Dendritic cell treated with granulocyte-macrophage colony-stimulating factor and Interleukin-4, amounts not matched to agents 40 ng/mL and 50 ng/mL, for 4 days (primary cell): Measurements from ENCODE around the gene MBNL1.
"Not testable (repeated sequence)": the region's sequence is repeated elsewhere in the genome, so short reads cannot be mapped to it uniquely, and the experiment has no call there.

Experiments used
- H3K27ac Mint-ChIP-seq: one replicate; pipeline ENCODE4 v1.8.0; 2022; ENCODE audit warnings: mild to moderate bottlenecking, mixed read lengths
- H3K27me3 Mint-ChIP-seq: one replicate; pipeline ENCODE4 v1.8.0; 2022; ENCODE audit warnings: mild to moderate bottlenecking, mixed read lengths
- H3K36me3 Mint-ChIP-seq: one replicate; pipeline ENCODE4 v1.8.0; 2022; ENCODE audit warnings: low read depth, mixed read lengths
- H3K4me1 Mint-ChIP-seq: one replicate; pipeline ENCODE4 v1.8.0; 2022; ENCODE audit warnings: low read depth, mixed read lengths
- H3K4me3 Mint-ChIP-seq: one replicate; pipeline ENCODE4 v1.8.0; 2022; ENCODE audit warnings: mild to moderate bottlenecking, moderate library complexity, mixed read lengths
- H3K9me3 Mint-ChIP-seq: one replicate; pipeline ENCODE4 v1.8.0; 2022; ENCODE audit warnings: mixed read lengths
- intact Hi-C: fragments of 100-400 bp; cut with micrococcal nuclease; formaldehyde crosslinking; loops from one replicate; pipeline ENCODE4 v1.15.0; 2022

The MBNL1 gene

DNA sequence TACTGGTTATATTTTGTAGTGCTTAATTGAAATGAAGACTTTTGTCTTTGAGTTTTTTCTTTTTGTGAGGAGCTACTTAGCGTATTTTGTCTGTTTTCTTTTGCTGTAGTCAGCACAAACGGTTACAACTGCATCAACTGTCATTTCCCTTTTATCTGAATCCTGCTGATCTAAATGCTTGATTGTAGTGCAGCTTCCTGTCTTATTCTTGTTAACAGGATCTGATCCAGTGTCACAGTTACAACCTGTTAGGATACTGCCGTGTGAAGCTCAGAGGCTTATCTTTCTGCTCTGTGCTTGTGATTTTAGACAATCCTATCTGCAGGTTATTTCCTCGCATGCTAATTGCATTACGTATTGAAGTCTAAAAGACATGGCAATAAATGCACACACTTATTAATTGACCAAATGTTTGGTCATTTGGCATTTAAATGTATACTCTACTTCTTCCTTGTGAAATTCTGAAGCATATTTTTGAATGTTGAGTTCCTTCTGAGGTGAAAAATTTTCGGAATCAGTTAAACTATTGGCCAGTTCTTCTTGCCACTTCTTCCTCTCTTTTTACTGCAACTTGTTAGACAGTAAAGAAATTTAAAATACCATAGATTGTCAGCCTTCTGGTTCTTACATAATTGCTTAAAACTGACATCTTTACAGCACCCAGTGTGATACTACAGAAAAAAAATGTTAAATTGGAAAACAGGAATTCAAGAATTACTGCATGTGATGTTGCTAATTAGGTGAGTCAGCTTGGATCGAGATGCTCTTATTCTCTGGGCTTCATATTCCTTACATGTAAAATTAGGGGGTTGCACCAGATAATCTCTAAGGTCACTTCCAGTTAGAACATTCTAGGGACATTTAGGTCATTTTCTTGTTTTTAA, 168.2 kb downstream of the MBNL1 start:
- intact Hi-C loops: no loop called here
- Mint-ChIP-seq H3K4me3 (no peak overlapping the region), H3K9me3 (no peaks in the 10 kb centered on the region), H3K27ac (peak overlapping the region; percentile 41), H3K4me1 (peaks cover 25% of the 10 kb centered on the region), H3K27me3 (no peaks in the 10 kb centered on the region), H3K36me3 (peaks cover 51% of the 10 kb centered on the region)

DNA sequence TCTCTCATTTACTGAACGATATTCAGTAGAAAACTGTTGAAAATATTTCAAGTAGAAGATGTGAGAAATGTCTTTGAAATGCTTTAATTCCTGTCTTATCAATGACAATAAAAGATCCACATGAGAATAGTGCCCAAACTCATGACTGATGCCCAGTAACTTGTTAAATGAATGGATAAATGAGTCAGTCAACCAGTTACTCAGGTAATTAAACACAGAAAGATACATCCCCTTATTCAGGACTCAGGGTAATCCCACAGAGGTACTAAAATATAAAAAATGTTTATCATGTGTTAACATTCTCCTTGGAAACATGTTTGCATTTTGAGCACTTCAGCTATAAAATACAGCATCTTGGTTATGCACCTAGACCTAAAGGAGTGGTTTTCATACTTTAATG, 169.5 kb downstream of the MBNL1 start:
- Mint-ChIP-seq H3K9me3 (no peaks in the 10 kb centered on the region), H3K4me3 (no peak overlapping the region), H3K36me3 (peaks cover 39% of the 10 kb centered on the region), H3K27ac (no peak overlapping the region), H3K27me3 (no peaks in the 10 kb centered on the region), H3K4me1 (peaks cover 25% of the 10 kb centered on the region)
- intact Hi-C loops: no loop called here

DNA sequence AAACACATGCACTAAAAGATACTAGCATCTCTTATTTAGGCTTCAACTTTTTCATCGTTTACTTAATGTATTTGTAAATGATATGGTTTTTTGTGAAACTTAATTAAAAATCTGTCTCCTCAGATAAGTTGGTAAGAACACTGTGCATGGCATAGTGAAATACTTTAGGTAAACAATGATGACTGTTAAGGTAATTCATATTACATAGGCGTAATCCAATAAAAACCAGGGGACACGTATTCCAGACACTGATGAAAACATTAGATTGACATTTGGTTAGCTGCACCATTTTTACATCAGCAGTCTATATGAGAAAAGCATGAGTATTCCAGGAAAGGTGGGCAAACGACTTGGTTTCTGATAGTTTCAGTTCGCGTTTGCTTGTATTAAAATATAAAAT, 170.0 kb downstream of the MBNL1 start:
- no peak overlapping the region for H3K27ac Mint-ChIP-seq
- peaks cover 25% of the 10 kb centered on the region for H3K4me1 Mint-ChIP-seq
- intact Hi-C loops: no loop called here

DNA sequence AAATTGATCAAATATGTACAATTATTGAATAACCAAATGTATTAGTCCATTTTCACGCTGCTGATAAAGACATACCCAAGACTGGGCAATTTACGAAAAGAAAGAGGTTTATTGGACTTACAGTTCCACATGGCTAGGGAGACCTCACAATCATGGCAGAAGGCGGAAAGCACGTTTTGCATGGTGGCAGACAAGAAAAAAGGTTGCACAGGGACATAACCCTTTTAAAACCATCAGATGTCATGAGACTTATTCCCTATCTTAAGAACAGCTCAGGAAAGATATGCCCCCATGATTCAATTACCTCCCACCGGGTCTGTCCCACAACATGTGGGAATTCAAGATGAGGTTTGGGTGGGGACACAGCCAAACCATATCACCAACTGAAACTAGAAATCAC, 171.5 kb downstream of the MBNL1 start:
- H3K27ac Mint-ChIP-seq, H3K4me3 Mint-ChIP-seq, H3K27me3 Mint-ChIP-seq, H3K9me3 Mint-ChIP-seq: not testable (repeated sequence)
- intact Hi-C loops: loop anchor here (5.0 kb wide), 2 partner anchors 258 to 368 kb away; no protein-coding TSS in a partner anchor
- H3K4me1 Mint-ChIP-seq: peaks cover 31% of the 10 kb centered on the region
- peaks cover 30% of the 10 kb centered on the region for H3K36me3 Mint-ChIP-seq

More for the DNA sequence above, 170.0 kb downstream of the MBNL1 start:
- no peaks in the 10 kb centered on the region for H3K27me3 Mint-ChIP-seq
- peaks cover 34% of the 10 kb centered on the region for H3K36me3 Mint-ChIP-seq
- H3K9me3 Mint-ChIP-seq: no peaks in the 10 kb centered on the region
- H3K4me3 Mint-ChIP-seq: no peak overlapping the region

DNA sequence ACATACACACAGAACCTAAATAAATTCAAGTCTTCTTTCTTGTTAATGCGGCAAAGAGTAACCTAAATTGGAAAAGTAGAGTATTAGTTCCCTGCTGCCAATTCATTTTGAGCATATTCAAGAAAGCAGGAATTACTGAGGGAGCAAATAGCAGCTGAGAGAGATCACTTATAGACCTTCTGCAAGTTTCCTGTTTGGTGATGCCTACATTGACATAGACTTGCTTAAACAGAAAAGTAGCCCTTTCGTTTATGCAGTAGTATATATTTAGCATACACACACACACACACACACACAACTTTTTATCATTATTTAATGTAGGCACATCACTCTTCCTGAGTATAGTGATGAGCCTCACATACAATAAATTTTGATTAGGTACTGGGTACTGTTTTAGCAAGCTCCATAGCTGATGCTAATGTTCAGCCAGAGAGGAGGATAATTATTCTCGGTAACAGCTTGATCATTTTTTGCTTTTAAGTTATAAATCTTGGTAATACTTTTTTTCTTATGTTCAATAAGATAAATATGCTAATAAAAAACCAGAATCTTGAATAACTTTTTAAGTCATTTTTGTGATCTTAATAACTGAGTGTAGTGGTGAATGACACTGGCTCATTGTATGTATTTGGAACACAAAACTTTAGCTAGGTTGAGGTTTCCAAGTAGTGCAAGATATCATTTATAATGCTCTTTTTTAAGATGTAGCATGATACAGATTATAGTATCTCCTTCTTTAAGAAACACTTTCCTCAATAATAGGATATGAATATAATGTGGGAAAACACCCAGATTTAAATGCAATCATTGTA, 174.7 kb downstream of the MBNL1 start:
- Mint-ChIP-seq H3K9me3 (no peaks in the 10 kb centered on the region), H3K4me3 (no peak overlapping the region), H3K27me3 (no peaks in the 10 kb centered on the region), H3K36me3 (peaks cover 48% of the 10 kb centered on the region), H3K27ac (no peak overlapping the region), H3K4me1 (peaks cover 18% of the 10 kb centered on the region)
- intact Hi-C loops: loop anchor here (5.0 kb wide), 2 partner anchors 261 to 371 kb away; no protein-coding TSS in a partner anchor

DNA sequence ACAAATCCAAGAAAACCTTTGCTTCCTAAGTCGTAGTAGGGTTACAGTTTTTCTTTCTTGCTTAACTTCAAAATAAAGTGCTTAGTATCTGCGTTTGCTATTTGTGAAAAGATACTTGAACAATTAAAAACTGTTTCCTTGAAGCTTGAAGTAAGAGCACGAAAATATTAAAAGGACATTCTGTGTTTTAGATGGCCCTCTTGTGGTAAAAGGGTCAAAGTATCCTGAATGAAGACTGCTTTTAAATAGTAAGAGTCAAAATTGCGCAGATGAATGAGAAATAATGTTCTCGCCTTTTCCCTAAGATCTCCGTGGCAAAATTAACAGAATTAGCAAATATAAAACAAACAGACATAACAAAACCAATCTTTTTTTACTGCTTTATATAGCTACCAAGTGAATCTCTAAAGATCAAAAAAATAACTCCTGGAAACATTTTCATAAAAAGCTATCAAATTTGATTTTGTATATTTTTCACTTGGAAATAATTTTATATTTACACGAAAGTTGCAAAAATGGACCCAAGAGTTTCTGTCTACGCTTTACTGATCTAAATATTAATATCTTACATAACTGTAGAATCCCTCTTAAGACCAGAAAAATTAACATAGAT, 175.4 kb downstream of the MBNL1 start:
- Mint-ChIP-seq H3K4me1 (peaks cover 18% of the 10 kb centered on the region), H3K4me3 (no peak overlapping the region), H3K27me3 (no peaks in the 10 kb centered on the region), H3K9me3 (no peaks in the 10 kb centered on the region), H3K36me3 (peaks cover 49% of the 10 kb centered on the region), H3K27ac (no peak overlapping the region)
- intact Hi-C loops: loop anchor here (5.0 kb wide), 2 partner anchors 262 to 372 kb away; no protein-coding TSS in a partner anchor

DNA sequence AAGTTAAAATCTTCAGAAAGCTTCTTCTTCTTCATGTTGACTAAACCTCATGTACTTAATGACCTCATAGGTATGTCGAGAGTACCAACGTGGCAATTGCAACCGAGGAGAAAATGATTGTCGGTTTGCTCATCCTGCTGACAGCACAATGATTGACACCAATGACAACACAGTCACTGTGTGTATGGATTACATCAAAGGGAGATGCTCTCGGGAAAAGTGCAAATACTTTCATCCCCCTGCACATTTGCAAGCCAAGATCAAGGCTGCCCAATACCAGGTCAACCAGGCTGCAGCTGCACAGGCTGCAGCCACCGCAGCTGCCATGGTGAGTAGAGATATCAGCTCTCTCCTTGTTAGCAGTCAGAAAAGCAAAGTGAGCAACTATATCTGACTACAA, 176.5 kb downstream of the MBNL1 start:
- H3K27me3 Mint-ChIP-seq: no peaks in the 10 kb centered on the region
- H3K4me1 Mint-ChIP-seq: peaks cover 18% of the 10 kb centered on the region
- peaks cover 57% of the 10 kb centered on the region for H3K36me3 Mint-ChIP-seq
- no peaks in the 10 kb centered on the region for H3K9me3 Mint-ChIP-seq
- no peak overlapping the region for H3K4me3 Mint-ChIP-seq
- no peak overlapping the region for H3K27ac Mint-ChIP-seq
- intact Hi-C loops: no loop called here

DNA sequence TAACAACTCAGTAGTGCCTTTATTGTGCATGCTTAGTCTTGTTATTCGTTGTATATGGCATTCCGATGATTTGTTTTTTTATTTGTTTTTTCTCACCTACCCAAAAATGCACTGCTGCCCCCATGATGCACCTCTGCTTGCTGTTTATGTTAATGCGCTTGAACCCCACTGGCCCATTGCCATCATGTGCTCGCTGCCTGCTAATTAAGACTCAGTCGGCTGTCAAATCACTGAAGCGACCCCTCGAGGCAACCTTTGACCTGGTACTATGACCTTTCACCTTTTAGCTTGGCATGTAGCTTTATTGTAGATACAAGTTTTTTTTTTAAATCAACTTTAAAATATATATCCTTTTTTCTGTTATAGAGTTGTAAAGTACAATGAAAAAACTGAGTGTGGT, 177.8 kb downstream of the MBNL1 start:
- Mint-ChIP-seq H3K9me3 (no peaks in the 10 kb centered on the region), H3K4me1 (peaks cover 18% of the 10 kb centered on the region), H3K27me3 (no peaks in the 10 kb centered on the region), H3K27ac (peak overlapping the region; percentile 41), H3K36me3 (peaks cover 69% of the 10 kb centered on the region), H3K4me3 (no peak overlapping the region)
- intact Hi-C loops: no loop called here

DNA sequence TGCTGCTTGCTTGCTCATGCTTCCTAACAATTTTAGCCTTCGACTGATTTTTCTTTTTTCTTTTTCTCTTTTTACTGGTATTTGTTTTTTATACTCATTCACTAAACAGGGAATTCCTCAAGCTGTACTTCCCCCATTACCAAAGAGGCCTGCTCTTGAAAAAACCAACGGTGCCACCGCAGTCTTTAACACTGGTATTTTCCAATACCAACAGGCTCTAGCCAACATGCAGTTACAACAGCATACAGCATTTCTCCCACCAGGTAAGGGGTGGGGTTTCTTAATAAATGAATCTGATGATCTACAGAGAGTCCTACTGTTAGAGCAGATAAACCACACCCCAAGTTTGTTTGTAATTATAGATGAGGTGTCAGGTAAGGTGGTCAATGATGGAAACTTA, 178.8 kb downstream of the MBNL1 start:
- peaks cover 18% of the 10 kb centered on the region for H3K4me1 Mint-ChIP-seq
- peaks cover 76% of the 10 kb centered on the region for H3K36me3 Mint-ChIP-seq
- H3K27ac Mint-ChIP-seq: no peak overlapping the region
- H3K27me3 Mint-ChIP-seq: no peaks in the 10 kb centered on the region
- H3K9me3 Mint-ChIP-seq: no peaks in the 10 kb centered on the region
- intact Hi-C loops: no loop called here
- no peak overlapping the region for H3K4me3 Mint-ChIP-seq

DNA sequence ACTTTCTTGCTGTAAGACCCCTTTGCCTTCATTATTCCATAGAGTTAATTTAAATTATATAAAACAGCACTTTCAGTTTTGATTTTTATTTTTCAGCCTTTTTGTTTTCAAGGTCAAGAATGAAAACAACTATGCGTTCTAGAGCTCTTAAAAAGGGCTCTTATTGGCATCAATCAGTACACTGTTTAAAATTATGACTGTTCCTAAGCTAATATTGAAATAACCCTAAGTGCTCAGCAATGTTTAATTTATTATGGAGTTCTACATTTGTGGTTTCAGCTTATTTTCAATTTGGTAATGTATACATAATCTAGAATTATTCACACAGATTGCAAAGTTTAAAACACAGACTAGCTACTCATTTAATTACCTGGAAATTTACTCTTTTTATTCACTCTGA, 179.4 kb downstream of the MBNL1 start:
- intact Hi-C loops: no loop called here
- Mint-ChIP-seq H3K9me3 (no peaks in the 10 kb centered on the region), H3K27me3 (no peaks in the 10 kb centered on the region), H3K4me1 (peaks cover 18% of the 10 kb centered on the region), H3K36me3 (peaks cover 81% of the 10 kb centered on the region), H3K27ac (no peak overlapping the region), H3K4me3 (no peak overlapping the region)

DNA sequence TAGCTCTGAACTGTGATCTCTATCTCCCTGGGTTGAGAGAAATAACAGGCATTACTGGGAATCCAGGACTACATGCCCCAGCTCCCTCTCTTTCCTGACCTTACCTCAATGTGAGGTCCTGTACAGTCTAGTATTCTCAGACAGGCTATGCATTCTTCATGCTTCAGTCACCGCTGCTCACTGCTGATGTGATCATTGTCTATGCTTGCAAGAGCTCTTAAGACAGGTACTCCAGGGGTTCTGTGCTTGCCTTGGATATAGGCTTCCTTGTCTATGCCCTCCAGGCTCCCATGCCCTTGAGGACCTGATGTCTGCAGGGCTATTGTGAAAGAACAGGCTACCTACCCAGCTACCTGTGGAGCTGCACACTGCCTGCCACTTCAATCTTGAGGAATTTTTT, 183.6 kb downstream of the MBNL1 start:
- Mint-ChIP-seq H3K9me3 (no peaks in the 10 kb centered on the region), H3K4me1 (peaks cover 5% of the 10 kb centered on the region), H3K36me3 (peaks cover 80% of the 10 kb centered on the region), H3K27me3 (no peaks in the 10 kb centered on the region), H3K27ac (no peak overlapping the region), H3K4me3 (no peak overlapping the region)
- intact Hi-C loops: no loop called here

DNA sequence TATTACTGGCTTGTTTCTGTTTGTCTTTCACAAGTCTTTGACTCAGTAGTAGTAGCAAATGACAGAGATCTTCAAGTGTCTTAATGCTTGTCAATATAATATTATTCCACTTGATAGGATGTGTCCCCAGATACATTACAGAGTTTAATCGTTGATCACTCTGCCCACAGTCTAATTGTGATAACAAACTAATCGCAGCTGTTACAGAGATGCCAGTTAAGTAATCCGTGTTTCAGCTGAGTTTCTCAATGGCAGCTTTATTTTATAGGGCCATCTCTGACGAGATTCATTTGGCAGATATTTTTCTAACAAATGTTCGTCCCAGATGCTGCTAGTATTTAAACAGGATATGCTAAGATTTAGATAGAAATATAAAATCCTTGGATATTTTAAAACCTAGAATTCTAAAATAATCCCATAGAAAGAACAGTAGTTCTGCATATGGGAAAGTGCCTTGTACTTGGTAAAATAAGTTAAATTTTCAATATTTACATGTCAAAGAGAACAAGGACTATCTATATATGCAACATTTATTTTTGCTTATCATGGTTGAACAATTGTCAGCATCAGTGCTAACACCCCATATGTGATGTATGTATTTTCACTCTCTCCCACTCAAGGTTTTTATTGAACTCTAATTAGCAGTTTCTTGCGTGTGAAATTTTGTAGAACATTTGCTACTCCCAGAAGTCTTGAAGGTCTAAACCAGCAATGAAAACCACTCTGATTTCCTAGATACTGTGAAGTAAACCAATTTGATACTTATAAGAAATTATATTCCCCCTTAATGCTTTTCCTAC, 185.5 kb downstream of the MBNL1 start:
- Mint-ChIP-seq H3K27me3 (no peaks in the 10 kb centered on the region), H3K27ac (no peak overlapping the region), H3K4me1 (peaks cover 5% of the 10 kb centered on the region), H3K9me3 (no peaks in the 10 kb centered on the region), H3K4me3 (no peak overlapping the region), H3K36me3 (peaks cover 87% of the 10 kb centered on the region)
- intact Hi-C loops: no loop called here

DNA sequence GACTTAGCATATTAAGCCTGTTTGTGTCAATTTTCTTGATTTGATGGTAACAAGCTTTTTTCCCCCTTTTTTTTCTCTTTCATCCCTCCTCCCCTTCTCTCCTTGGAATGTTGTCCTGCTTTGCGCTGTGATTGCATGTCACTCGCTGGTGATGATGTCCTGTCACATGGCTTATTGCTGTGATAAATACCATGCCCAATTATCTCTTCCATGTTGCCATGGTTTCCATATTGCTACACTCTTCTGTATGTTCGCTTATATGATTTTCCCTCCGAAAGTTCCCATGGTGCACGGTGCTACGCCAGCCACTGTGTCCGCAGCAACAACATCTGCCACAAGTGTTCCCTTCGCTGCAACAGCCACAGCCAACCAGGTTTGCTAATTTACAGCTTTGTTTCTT, 187.3 kb downstream of the MBNL1 start:
- Mint-ChIP-seq H3K9me3 (no peaks in the 10 kb centered on the region), H3K36me3 (peaks cover 84% of the 10 kb centered on the region)

More for the DNA sequence above, 187.3 kb downstream of the MBNL1 start:
- H3K27ac Mint-ChIP-seq: no peak overlapping the region
- no peak overlapping the region for H3K4me3 Mint-ChIP-seq
- H3K4me1 Mint-ChIP-seq: peaks cover 5% of the 10 kb centered on the region
- intact Hi-C loops: no loop called here
- no peaks in the 10 kb centered on the region for H3K27me3 Mint-ChIP-seq
